Stimulated activated CD4-positive, alpha-beta T cell treated with anti-CD3 and anti-CD28 coated beads, Interleukin-4, amount 100 ng/mL, for 48 hours (primary cell): ENCODE data around the gene DRC1.

Experiments used
- DNase-seq, 2 donors: peaks; one replicate each; pipeline ENCODE4 v3.0.0-alpha.2; 2020; ENCODE audit warnings: low read depth in 2 of 2

DRC1 gene

DNA sequence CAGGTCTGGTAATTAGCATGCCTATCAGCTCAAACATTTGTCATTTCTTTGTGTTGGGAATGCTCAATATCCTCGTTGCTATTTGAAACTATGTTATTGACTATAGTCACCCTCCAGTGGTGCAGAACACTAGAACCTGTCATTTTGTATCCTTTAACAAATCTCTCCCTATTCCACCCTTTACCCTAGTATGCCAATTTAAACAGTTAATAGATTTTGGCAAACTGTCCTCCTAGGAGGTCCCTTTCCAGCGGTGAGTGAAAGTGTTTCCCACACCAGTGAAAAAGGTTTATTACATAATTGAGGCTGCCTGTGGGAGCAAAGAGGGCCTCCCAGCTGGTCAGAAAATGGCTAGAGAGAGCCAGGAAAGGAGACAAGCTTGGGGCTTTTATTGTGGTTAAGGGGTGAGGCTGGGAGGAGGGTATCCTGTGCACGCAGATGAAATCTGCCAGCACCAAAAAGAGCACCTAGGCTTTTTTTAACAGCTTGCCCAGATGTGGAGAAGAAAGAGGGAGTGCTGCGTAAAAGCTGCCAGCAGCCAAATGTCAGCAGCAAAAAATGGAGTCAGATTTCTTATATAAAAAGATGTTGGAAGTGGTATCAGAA, 1.8 kb upstream of the DRC1 start:
- no peak for DNase-seq

DNA sequence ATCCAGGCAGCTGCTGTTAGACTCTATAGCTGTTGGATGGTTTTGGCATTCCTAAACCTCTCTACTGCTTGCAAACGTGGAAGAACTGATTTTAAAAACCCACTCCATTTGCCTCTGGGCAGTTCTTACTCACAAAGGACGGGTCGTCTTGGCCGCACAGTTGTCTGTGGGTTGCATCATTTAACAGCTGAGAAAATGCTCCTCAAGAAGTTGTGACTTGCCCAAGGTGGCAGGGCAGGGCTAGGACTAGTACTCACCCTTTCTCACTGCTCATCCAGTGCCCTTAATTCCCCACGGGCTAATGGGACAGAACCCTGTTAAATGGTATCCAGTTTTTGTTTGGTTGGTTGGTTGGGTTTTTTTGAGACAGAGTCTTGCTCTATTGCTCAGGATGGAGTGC, 997 bp upstream of the DRC1 start:
- DNase-seq, result no peak

DNA sequence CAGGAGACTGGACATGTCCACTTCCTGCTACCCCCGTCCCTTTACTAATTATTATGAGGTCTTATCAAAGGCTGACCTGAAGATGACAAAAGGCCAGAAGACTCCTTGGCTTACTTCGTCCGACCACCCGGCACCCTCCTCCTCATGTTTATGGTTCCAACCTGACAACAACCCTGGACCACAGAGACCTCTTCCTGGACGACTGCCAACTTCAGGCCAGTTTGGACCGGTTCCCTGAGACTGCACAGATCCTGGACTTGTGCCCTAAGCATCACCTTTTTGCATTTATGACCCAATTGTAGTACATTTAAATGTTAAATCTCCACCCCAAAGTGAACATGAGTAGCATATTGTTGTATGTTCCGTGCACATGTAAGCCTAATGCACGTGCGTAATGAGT, 5.8 kb downstream of the DRC1 start:
- no peak for DNase-seq

DNA sequence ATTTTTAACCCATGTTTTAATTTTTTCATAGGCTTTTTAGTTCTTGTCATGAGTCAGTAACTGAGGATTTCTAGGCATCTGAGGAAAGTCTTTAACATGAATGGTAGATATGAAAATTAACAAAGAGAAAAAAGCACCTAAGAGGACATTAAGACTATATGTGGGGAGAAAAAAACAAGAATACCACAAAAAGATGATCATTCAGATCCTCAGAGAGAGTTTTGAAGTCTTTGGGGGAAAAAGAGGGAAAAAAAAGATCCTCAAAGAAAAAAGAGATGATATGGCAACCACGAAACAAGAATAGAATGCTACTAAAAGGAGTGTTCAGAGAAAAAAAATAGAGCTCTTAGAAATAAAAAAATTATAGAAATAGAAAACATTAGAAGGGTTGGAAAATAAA, 8.1 kb downstream of the DRC1 start:
- DNase-seq, result no peak

DNA sequence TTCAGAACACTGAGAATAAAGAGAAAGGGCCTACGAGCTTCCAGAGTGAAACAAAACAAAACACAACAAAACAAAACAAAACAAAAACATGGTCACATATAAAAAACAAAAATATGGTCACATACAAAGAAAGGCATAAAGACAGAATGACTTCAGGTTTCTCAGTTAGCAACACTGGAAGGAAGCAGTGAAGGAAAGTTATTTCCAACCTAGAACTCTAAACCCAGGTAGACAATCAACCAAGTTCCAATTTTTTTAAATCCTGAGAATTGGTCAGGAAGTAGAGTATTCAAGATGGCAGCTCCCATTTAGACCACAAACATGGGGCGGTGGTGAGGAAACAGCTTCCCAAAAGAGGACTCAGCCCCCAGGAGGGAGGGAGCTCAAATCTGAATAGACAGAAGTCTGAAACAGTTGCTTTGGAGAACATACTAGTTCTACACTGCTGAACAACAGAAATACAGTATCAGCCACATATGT, 9.1 kb downstream of the DRC1 start:
- no peak for DNase-seq

DNA sequence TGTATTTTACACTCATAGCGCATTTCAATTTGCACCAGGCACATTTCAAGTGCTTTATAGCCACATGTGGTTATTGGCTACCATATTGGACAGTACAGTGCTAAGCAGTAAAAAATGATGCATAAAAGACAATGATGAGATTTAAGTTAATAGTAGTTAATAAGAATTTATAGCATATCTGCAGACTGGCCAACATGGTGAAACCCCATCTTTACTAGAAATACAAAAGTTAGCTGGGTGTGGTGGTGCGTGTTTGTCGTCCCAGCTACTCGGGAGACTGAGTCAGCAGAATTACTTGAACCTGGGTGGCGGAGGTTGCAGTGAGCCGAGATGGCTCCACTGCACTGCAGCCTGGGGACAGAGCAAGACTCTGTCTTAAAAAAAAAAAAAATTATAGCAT, 9.7 kb downstream of the DRC1 start:
- no peak for DNase-seq

DNA sequence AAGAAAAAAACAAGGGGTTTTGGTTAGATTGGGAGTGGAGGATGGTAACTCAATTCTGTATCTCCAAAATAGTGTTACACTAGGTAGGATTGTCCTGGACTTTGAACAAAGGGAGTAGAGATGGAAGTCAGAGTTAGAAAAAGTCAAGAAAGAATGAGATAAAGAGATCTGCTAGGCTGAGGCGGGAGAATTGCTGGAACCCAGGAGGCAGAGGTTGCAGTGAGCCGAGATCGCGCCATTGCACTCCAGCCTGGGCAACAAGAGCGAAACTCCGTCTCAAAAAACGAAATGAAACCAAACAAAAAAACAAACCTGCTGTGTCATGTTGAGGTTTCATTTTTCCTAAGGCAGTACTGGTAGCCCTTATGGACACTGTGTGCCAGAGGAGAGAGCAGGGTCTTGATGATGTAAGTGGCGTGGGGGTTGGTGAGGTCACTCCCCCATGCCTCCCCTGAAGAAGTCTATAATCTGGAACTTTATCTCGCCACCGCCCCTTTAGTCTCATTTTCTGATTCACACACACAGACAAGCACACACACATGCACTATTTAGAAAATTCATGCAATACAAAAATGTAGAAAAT, 10.5 kb downstream of the DRC1 start:
- peak in 1 of 2 donors; percentile 3 for DNase-seq

DNA sequence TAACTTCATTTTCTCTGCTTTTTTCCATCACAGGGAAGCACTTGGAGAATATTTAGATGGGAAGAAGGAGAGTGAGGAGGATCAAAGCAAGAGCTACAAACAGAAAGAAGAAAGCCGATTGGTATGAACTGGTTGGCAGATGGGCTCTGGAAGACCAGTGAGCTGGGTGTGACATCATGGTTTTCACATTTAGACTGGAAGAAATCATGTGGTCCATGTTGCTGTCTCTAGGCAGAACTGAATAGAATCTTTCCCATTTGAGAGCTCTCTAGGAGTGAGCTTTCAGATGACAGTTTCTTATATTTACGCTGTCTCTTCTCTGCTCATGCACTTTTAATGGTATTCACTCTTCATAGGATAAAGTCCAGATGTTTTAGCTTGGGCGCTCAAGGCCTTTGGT, 12.6 kb downstream of the DRC1 start:
- no peak for DNase-seq

DNA sequence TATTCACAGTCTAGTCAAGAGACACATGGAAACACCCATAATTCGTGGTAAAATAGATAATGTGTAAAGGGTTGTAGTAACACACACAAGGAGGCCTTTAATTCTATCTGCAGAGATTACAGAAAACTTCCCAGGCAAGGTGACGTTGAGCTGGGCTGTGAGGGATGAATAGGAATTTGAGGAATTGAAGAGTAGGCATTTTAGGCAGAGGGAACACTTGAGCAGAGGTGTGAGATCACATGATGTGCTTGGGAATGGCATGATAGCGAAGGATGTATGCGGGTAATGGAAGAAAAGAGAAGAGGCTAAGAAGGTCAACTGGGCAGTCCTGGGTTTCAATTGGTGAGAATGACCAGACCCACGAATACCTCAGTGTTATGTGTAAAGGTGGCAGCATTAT, 20.2 kb downstream of the DRC1 start:
- no peak for DNase-seq

DNA sequence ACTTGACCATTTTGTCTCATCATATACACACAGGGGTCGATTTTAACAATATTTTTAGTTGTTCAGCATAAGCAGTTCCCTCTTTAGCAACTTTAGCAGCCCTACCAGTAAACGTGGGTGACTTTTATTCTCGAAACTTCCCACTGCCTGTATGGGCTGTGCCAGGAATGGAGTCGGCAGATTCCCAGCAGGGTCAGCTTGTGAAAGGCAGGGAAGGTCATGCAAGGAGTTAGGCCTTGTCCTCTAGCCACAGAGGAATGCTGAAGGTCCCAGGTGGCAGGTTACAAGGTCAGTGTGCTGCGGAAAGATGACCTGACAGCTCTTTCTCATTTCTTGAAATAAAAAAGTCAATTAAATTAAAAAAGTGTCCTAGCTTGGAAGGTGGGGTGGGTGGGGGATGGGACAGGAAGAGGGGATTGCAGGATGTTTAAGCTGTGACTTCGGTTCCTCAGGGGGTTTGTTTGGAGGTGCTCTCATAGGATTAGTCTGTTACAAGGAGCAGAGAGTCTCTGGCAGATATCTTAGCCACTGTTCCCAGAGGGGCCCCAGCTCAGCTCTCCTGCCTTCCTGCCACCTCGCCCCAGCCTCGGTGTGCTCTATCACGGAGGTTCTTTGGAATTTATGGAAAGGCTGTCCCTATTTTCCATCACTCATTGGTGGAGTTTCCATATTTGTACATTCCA, 21.4 kb downstream of the DRC1 start:
- DNase-seq, result no peak

DNA sequence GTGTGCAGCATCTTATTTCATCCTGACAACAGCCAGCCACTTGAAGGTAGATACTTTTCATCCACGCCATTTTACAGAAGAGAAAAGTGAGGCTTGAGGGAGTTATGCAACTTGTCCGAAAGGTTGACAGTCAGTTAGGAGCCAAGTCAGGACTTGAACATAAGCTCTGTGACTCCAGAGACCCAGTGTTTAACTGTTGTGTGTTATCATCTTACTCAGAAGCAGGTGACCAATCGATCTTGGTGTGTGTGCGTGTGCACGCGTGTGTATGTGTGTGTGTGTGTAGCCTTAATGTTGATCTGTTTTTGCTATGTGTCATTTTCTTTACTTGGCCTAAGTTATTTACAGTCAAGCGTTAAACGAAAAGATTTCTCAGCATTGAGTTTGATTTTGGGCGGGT, 22.0 kb downstream of the DRC1 start:
- no peak for DNase-seq

DNA sequence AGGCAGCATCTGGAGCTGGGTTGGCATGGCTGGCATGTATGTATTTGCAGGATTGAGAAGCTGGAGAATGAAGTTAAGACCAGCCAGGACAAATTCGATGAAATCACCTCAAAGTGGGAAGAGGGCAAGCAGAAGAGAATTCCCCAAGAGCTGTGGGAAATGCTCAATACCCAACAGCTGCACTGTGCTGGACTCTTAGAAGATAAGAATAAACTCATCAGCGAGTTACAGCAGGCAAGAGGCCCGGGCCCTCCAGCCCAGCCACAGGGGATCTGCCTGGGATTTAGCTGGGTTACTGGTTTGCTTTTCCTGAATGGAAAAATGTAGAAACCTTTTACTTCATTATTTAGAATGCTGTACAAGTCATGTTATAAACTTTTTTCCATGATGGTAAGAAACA, 22.5 kb downstream of the DRC1 start:
- no peak for DNase-seq

DNA sequence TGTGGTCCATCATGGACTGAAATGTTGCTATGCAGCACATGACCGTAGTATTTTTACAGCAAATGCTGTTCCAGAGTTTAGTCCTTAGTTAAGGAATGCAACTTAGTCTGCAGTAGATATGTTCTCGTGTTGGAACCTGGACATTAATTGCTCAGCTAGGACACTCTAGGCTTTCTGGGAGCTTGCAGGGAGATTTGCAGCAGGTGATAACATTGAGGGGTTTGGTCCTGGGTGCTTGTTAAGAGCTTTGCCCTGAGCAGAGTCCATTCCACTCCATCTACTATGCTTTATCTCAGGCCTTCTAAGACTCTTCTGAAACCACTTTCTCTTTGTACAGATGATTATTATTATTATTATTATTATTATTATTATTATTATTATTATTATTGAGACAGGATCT, 27.1 kb downstream of the DRC1 start:
- DNase-seq, result no peak

DNA sequence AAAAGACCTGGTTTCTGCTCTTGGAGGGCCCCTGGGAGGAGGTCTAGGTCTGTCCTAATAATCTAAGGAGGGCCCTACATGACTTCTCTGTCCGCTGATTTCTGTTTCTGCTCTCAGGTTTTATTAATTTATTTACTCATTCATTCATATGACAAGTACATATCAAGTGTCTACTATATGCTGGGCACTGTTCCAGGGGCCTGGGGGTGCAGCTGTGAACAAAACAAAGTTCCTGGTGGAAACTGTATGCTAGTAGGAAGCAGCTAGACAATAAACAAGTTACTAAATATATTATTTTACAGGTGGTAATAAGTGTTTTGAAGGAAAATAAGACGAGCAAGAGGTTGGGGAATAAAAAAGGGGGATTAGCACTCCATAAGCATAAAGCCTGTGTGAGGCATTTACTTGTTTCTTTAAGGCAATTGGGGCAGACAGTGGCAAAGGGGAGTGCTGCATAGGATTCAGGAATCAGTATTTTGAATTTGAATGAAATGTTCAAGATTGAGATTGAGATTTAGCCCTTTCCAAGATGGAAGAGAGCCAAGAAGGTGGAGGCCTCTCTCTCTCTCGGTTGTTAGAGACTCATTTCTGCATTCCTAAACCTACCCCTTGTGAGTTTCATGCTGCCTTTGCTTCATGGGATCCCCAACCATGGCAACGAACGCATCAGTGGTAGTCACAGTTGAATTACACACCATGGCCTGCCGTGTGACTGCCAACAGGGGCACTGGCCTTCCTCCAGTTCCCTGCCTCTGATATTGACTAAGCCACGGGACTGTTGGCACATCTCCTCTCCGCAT, 28.3 kb downstream of the DRC1 start:
- no peak for DNase-seq

DNA sequence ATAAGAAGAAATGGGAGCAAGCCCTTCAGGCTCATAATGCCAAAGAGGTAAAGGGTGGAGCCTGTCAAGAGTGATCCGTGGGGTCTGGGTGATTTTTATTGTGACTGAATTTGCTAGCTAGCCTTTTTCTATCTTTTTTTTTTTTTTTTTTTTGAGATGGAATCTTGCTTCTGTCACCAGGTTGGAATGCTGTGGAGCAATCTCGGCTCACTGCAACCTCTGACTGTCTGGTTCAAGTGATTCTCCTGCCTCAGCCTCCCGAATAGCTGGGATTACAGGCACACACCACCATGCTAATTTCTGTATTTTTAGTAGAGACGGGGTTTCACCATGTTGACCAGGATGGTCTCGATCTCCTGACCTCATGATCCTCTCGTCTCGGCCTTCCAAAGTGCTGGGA, 29.1 kb downstream of the DRC1 start:
- no peak for DNase-seq

DNA sequence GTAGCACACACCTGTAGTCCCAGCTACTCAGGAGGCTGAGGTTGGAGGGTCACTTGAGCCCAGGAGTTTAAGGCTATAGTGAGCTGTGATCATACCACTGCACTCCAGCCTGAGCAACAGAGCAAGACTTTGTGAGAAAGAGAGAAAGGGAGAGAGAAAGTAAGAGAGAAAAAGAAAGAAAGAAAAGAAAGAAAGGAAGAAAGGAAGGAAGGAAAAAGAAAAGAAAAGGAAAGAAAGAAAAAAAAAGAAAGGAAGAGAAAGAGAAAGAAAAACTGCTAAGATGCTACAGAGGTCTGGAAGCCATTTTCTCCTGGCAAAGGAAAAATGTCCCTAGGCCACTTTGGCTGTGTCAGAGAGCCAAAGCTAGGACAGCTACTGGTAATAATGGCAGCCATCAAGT, 30.6 kb downstream of the DRC1 start:
- no peak for DNase-seq

DNA sequence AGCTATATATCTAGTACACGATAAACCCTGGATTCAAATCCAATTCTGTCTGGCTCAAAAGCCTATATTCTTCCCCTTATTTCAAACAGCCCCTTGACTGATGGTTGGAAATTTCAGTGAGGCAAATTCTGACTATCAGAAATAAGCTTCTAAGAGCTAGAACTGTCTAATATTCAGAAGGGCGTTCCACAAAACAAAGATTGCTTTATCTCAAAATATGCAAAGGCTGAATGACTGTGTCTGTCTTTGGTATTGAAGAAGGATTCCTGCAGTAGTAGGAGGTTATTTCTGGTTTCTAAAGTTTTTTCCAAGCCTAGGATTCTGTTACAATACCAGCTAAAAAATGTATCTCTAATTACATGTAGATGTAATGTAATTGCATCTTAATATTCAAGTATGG, 31.1 kb downstream of the DRC1 start:
- no peak for DNase-seq

DNA sequence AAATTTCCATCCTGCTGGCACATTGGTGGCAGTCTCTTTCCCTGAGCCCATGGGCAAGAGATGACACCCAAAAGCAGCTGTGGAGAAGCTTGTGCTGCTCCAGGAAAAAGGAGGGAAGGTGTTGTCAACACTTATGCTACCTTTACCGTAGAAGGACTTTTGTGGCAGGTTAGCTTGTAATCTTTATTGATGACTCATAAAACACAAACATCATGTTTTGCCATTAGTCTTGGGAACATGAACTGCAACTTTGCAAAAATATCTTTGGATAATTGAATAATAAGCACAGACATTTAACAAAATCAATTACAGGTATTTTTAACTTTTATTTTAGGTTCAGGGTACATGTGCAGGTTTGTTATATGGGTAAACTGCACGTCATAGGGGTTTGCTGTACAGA, 33.4 kb downstream of the DRC1 start:
- DNase-seq, result no peak

DNA sequence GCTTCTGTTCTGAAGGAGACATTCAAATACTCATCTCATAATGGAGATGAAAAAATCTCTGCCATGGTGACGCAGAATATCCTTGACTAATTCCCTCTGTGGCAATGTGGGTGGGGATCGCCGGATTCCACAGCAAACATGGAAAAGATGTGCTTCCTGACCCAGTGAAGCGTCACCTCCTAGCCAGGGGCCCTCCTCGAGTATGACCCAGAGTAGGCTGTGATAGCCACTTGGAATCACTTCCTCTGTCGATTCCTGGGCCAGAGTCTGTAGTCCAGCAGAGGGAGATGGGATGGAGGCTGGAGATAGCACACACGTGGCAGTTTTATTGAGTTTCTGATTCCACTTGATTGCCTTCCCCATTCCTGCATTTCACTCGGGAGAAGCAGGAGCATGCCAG, 36.8 kb downstream of the DRC1 start:
- DNase-seq, result no peak

DNA sequence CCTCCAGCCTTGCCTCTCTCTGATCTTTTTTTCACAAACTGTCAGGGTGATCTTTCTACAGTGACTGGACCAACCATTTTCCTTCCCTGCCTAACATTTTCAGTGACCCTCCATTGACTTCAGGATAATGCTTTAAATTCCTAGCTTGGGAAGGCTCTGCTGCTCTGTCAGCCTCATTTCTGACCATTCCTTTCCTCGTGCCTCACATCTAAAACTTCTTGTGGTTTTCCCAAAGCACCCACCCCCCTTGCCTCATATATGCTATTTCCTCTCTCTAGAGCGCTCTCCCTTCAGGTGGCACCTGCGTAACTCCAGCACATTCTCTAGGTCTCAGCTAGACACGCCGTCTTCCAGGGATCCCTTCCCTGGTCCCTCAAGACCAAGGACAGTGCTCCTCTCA, 37.2 kb downstream of the DRC1 start:
- DNase-seq, result no peak

DNA sequence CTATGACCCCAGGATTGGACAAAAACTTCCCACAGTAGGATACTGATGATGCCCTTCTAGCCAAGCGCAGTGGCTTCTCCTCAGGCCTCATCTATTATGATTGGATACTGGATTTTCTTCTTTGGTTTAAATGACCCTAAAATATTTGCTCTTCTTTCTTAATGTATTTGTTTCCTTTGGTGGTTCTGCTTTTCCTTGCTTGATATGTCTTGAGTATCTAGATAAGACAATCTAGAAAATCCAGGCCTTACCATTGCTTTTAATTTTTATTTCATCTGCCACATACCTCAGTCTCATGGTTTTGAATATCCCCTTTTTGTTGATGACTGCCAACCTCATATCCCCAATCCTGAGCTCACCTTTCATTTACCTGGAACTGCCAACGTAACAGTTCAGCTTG, 40.6 kb downstream of the DRC1 start:
- no peak for DNase-seq

DNA sequence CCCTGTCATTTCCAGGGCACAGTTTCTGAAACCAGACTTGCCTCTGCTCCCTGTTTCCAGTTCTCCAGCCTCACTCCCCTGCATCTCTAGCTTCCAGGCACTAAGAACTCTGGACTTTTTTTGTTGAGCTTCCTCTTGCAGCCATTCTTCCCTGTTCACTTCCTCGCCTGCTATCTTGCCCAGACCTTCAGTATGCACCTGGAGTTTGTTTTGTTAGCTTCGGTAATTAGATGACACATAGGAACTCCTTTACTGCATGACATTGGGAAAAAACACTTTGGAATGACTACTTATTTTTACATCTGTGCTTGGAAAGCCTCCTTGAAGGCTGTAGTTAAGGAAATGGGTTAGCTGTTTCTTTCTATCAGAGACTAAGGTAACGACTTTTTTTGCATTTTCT, 41.0 kb downstream of the DRC1 start:
- DNase-seq, result no peak

DNA sequence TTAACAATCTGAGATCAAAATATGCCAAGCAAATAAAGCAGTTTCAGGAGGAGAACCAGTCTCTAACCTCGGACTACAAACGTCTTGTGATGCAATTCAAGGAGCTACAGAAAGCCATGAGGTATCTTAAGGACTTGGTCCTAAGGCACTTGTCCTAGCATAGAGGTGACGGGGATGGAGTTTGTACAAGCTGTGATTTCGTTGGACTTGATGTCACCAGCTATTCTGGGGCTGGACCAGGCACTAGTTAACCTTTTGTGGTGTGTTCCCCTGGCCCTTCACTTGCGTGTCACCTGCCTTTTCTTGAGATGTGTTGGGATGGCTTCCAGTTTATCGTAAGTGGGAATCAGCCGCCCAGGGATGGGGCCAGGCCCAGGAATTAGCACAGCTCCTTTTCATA, 42.5 kb downstream of the DRC1 start:
- DNase-seq, result no peak
